Upper lobe of right lung (tissue), 1 donor: ENCODE measurements around the gene PEX6. TPM values are rescaled to one million over a fixed set of nuclear protein-coding genes. Genes with fewer than 3 reads are reported as not detected.

ENCODE experiments used
- ATAC-seq: fragments of 200-7000 bp; cut with Tn5 transposase; one replicate; pipeline ENCODE4 v1.9.1; 2020; ENCODE audit warnings: mild to moderate bottlenecking, moderate library complexity
- DNase-seq: peaks from one replicate; pipeline ENCODE4 v3.0.0-alpha.2; 2020
- H3K27ac ChIP-seq: fragments of 200-600 bp; one replicate; pipeline ENCODE4 v1.8.0; 2022
- H3K27me3 ChIP-seq: fragments of 200-600 bp; one replicate; pipeline ENCODE4 v1.8.0; 2022; ENCODE audit warnings: mild to moderate bottlenecking
- H3K36me3 ChIP-seq: fragments of 200-600 bp; one replicate; pipeline ENCODE4 v1.8.0; 2022
- H3K4me1 ChIP-seq: fragments of 200-600 bp; one replicate; pipeline ENCODE4 v1.8.0; 2022
- H3K4me3 ChIP-seq: fragments of 200-600 bp; one replicate; pipeline ENCODE4 v1.8.0; 2022; ENCODE audit warnings: mild to moderate bottlenecking
- H3K9me3 ChIP-seq: fragments of 200-600 bp; one replicate; pipeline ENCODE4 v1.8.0; 2022
- intact Hi-C: fragments of 100-400 bp; cut with DNase I; formaldehyde crosslinking; loops from one replicate; pipeline ENCODE4 v1.11.0; 2022
- total RNA-seq: library from RNA; stranded (reverse); fragmentation: NEBNext Ultra II Directional; extraction: Animal tissue kit (Norgen Biotek cat#: 25700); gene quantifications from one replicate; pipeline ENCODE4 v1.2.1, GENCODE V29; 2021
- TF ChIP-seq, protein P1 (sequence below): fragments of 200-600 bp; IDR thresholded peaks from one replicate; pipeline ENCODE4 v1.8.0; 2022; ENCODE audit warnings: antibody characterized with exemption
- donor health status: DM: no; HTN: yes; CAD: no; lungs with severe emphysema.

PEX6 gene
- total RNA-seq, 1 donor from 2014 or later = 30.4 TPM

DNA sequence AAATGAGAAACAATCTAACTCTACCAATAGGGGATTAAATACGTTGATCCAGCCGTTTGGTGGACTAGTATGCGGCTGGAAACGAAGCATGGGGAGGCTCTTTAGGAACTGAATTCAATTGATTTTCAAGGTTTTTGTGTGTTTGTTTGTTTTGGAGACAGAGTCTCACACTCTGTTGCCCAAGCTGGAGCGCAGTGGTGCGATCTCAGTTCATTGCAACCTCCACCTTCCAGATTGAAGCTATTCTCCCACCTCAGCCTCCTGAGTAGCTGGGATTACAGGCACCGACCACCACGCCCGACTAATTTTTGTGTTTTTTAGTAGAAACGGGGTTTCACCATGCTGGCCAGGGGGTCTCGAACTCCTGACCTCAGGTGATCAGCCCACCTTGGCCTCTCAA is 42.6 kb downstream of the PEX6 start:
- intact Hi-C loops = no loop called here
- no peak for ATAC-seq

DNA sequence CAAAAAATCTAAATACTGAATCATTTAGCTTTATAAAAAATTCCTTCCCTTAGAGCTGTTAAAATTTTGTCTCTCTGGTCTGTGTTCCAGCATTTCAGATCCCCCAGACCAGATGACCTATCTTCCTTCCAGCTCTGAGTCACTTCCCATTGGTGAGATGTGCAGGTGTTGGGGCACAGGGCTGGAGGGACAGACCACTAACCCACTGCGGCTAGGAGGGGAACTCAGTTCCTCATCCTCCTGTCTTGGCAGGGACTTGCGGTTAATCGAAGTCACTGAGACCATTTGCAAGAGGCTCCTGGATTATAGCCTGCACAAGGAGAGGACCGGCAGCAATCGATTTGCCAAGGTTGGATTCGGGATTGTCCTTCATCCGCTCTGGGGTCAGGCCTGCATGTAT is 43.7 kb downstream of the PEX6 start:
- peaks cover 21% of the 10 kb centered on the region for H3K4me1 ChIP-seq
- H3K9me3 ChIP-seq = no peaks in the 10 kb centered on the region
- DNase-seq (no peak), ATAC-seq (no peak)
- no peak overlapping the region for H3K4me3 ChIP-seq
- intact Hi-C loops = no loop called here
- H3K27me3 ChIP-seq = no peaks in the 10 kb centered on the region
- peaks cover 51% of the 10 kb centered on the region for H3K36me3 ChIP-seq
- TF ChIP-seq, protein P1, sequence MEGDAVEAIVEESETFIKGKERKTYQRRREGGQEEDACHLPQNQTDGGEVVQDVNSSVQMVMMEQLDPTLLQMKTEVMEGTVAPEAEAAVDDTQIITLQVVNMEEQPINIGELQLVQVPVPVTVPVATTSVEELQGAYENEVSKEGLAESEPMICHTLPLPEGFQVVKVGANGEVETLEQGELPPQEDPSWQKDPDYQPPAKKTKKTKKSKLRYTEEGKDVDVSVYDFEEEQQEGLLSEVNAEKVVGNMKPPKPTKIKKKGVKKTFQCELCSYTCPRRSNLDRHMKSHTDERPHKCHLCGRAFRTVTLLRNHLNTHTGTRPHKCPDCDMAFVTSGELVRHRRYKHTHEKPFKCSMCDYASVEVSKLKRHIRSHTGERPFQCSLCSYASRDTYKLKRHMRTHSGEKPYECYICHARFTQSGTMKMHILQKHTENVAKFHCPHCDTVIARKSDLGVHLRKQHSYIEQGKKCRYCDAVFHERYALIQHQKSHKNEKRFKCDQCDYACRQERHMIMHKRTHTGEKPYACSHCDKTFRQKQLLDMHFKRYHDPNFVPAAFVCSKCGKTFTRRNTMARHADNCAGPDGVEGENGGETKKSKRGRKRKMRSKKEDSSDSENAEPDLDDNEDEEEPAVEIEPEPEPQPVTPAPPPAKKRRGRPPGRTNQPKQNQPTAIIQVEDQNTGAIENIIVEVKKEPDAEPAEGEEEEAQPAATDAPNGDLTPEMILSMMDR = no peak
- no peak overlapping the region for H3K27ac ChIP-seq

More for the DNA sequence above, 42.6 kb downstream of the PEX6 start:
- Histone ChIP-seq H3K27ac (no peak overlapping the region), H3K27me3 (no peaks in the 10 kb centered on the region), H3K36me3 (peaks cover 55% of the 10 kb centered on the region), H3K4me3 (no peak overlapping the region), H3K4me1 (peaks cover 13% of the 10 kb centered on the region), H3K9me3 (no peaks in the 10 kb centered on the region)
- no peak for DNase-seq
- TF ChIP-seq, protein P1 = no peak

DNA sequence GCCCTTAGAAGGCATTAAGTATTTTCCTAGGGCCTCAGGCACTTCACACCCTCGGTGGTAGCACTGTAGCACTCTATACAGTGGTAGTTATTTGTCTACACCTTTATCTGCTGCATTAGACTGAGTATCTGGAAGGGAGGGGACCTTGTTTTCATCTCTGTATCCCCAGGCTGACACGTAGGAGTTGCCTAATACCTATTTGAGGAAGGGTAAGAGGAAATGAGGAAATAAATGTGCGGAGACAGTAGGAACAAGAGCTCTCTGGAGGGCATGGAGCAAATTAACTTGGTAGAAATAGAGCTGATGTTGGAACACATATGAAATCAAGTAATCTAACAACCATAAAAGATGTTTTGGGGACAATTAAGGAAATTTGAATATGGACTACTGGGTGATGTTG is 45.8 kb downstream of the PEX6 start:
- no peak overlapping the region for H3K4me3 ChIP-seq
- DNase-seq = no peak
- TF ChIP-seq, protein P1 = no peak
- peaks cover 26% of the 10 kb centered on the region for H3K4me1 ChIP-seq
- peak; percentile 5 for ATAC-seq
- peaks cover 39% of the 10 kb centered on the region for H3K36me3 ChIP-seq
- no peaks in the 10 kb centered on the region for H3K27me3 ChIP-seq
- no peaks in the 10 kb centered on the region for H3K9me3 ChIP-seq
- no peak overlapping the region for H3K27ac ChIP-seq
- intact Hi-C loops = no loop called here

GRCh38 chr6:42932412-42932811 is 46.6 kb downstream of the PEX6 start:
- intact Hi-C loops = no loop called here

DNA sequence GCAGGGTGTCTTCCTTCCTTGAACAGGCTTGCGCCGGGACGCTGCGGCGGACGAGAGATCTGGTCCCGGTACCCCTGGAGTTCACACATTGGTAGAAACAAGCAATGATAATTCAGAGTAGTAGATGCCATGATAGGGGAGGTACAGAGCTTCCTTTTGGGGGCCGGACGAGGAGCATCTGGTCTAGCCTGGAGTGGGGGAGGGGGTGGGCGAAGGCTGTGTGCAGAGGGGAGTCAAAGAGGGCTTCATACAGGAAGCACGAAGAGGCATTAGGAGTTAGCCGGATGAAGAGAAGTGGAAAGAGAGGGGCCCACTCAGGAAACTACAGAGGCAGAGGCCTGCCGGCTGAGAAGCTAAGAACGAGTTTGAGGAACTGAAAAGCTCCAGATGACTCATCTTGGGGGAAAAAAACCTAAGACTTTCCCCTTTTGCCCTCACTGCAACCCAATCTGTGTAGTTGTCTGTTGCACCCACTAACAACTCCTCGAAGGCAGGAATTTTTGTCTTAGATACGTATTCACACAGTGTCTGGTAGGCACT is 49.1 kb downstream of the PEX6 start:
- intact Hi-C loops = no loop called here
- no peak for DNase-seq
- peaks cover 28% of the 10 kb centered on the region for H3K4me1 ChIP-seq
- H3K27me3 ChIP-seq = peaks cover 6% of the 10 kb centered on the region
- H3K27ac ChIP-seq = peak overlapping the region; percentile 93
- peak overlapping the region; percentile 88 for H3K4me3 ChIP-seq
- TF ChIP-seq, protein P1 = no peak
- peaks cover 8% of the 10 kb centered on the region for H3K36me3 ChIP-seq
- ATAC-seq = peak; percentile 39
- no peaks in the 10 kb centered on the region for H3K9me3 ChIP-seq

More at GRCh38 chr6:42932412-42932811, 46.6 kb downstream of the PEX6 start:
- no peak overlapping the region for H3K4me3 ChIP-seq
- H3K4me1 ChIP-seq = peaks cover 28% of the 10 kb centered on the region
- DNase-seq = no peak
- H3K9me3 ChIP-seq = no peaks in the 10 kb centered on the region
- no peak for ATAC-seq
- H3K27ac ChIP-seq = no peak overlapping the region
- TF ChIP-seq, protein P1 = no peak
- H3K36me3 ChIP-seq = peaks cover 31% of the 10 kb centered on the region
- no peaks in the 10 kb centered on the region for H3K27me3 ChIP-seq
